Measurements from ENCODE around the gene IL36A.

Gene IL36A

DNA sequence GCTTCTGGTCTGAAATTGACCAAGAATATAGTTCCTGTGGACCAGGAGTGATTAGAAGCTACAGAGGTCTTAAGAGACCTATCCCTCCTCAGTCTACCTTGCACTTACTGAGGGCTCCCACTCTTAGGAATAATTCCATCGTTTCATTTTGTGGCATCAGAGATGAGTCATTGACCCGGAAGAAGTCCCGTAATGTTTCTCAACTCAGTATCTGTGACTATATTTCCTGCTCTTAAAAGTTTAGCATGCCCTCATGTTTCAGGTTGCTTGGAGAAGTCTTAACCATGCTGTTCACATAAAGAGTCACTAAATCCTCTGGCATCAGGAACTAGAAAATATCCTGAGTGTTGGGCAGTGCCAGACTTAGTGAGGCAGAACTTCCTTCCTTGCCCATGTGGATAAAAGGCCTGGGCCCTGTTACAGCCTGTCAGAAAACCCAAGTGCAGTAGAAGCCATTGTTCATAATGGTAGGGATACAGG lies at the start of gene IL36A:
TSS of gene IL36A (plus strand) at position 430 of the 480 bp plus-strand sequence. CDS start 413 bp downstream, outside the sequence.
- no peak for DNase-seq (ENCODE audit: low read depth, low spot score)

DNA sequence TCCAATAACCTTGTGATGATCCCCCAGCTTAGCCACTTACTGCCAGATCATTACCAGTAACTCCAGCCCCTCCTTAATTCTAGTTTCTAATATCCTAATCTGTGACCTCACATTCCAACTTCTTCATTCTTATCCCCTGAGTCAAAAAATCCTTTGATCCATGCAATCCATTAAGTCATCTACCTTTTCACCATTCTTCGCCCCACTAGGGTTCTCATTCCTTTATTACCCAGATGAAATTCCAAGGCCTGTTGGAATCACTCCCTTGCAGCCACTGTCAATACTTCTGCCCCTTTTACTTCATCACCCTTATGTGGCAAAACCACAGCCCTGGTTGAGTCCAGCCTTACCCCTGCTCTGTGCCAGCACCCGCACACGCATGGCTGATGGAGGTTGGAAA lies 47.7 kb upstream of the IL36A start:
- DNase-seq (ENCODE audit: low read depth, low spot score): peak; percentile 25

DNA sequence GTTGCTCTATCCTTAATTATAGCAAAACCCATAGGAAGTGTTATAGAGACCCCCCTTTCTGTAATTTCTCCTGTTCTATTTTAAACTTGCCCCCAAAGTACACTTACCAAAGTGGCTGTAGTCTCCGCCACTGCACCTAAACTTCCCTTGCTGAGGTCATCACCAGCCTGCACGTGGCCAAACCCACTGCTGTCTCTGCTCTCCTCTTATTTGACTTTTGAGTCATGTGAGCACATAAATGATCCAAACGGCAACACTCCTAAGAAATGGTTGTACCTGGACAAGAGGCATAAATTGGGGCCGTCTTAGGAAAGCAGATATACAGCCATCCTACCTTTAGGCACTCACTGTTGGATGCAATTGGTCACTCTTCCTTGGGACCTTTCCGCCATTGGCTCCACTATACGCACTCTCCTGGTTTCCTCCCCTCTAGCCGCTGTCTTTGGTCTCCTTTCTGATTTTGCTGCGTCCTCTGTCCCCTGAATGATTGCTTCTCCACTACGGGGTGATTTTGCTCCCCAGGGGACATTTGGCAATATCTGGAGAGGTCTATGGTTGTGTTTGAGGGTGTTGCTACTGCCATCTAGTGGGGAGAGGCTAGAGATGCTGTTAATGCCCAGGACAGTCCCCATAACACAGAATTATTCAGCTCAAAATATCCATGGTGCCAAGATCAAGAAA lies 46.7 kb upstream of the IL36A start:
- peak; percentile 75 for DNase-seq (ENCODE audit: low read depth, low spot score)

DNA sequence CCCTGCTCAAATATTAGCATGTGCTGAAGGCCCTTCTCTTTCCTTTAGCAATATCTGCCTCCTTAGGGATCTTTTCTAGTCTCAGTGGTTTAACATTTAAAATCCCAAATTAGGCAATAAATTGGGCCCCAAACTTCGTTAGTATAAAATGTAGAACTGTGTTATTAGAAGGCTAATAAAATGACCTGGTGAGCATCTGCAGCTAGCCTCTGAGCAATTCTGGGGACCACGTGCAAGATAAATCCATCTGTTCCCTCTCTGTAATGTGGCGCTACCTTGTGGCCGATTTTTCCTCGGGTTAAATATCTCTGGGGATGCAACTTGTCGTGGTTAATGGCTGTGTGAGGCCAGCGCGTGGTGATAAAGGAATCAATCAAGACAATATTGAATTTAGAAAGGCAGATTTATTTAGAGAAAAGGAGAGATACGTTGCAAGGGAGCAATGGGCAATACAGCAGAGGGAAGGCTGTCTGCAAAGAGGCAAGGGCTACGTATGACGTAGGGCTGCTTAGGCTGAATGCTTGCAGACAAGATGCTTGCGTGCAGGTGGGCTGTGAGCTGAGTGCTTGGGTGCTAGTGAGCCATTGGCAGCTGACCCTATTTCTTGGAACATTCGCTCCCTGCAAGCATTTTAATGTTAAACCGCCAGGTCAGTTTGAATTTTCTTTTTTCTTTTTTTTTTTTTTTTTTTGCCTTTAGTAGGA lies 46.0 kb upstream of the IL36A start:
- no peak for DNase-seq (ENCODE audit: low read depth, low spot score)

- no peak for DNase-seq (ENCODE audit: low read depth, low spot score)
Measured at GRCh38 chr2:112960230-112960825, 44.9 kb upstream of the IL36A start.

DNA sequence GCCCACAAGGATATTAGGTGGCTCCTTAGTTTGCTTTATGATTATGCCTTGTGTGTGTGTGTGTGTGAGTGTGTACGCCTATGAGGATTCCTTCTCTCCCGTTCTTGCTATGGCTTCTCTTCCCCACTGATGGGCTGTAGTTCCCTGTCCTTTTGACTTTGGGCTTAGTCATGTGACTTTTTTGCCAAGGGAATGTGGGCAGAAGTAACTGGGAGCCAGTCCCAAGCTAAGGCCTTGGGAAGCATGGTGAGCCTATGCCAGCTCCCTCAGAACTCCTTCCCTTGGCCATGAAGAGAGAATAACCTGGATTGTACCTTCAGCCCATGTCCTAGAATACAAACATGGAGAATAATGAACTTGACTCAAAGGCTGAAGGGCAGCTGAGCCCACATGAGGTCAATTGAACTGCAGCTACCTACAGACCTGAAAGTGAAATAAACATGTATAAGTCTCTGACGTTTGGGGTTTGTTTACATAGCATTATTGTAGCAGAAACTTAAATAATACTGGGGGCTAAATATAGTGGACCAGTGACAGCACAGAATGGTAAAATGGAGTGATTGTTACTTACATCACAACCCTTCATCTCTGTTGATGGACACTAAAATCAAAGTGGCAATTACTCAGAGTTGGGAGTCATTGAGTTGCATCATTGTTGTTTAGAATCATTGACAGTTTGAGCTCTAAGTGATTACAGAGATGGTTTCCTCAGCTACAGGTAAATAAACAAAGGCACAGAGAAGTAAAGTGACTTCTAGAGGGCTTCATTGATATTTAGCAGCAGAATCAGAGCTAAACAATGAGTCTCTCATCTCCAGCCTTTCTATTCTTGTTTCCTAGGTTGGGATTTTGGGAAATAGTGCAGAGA lies 42.7 kb upstream of the IL36A start:
- no peak for DNase-seq (ENCODE audit: low read depth, low spot score)

DNA sequence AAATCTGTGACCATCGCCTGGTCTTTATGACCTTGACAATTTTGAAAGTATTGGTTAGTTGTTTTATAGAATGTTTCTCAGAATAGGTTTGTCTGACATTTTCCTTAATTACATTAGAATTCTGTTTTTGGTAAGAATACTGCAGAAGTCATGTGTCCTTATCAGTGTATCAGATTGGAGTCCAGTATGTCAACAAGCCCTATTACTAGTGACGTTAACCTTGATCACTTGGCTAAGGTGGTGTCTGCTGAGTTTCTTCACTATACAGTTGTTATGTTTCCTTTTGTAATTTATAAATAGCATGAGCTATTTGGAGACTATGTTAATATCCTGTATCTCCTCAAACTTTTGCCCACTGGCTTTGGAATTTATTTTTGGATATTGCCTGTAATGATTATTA lies 38.2 kb upstream of the IL36A start:
- DNase-seq (ENCODE audit: low read depth, low spot score): no peak

DNA sequence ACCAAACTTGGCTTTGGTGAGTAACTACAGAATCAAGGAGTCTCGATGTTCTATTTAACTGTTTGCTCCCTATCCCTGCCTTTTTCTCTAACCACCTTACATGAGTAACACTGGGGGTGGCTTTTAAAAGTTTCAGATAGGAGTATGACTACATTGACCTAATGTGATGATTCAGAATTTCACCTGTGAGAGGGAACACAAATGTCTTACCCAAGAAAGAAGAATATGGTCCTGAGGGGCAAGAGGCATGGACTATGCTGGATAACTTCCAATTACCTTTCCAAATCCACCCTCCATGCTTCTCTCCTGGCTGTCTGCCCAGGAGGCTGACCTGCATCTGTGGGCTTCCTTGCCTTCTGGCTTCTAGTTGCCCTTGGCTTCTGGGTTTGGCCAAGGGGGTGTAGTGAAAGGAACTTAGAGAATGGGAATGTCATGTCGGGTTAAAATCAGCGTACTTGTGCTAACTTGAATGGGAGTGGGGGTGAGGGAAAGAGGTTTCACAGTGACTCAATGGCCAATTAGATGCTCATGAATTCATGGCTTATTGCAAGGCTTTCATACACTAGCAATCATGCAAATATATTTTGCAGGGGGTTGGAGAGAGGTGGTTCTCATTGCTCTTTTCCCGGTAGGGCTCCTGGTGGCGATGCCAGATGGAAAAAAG lies 32.7 kb upstream of the IL36A start:
- no peak for DNase-seq (ENCODE audit: low read depth, low spot score)

DNA sequence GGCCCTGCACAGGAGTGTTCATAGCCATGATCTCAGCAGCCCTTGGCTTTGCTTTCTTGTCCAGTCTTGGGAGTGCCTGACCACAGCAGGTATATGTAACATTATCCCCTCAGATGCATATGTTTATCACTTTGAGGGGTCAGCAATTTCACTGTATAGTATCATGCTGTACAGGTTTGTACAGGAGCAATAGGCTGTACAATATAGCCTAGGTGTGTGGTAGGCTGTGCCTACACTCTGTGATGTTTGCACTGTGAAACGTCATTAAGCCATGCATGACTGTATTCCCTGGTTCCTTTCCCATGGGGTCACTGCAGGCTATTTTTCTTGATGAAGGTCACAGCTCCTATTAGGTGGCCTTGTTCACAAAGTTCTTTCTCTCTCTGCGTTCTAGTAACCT lies 32.1 kb upstream of the IL36A start:
- DNase-seq (ENCODE audit: low read depth, low spot score): no peak

DNA sequence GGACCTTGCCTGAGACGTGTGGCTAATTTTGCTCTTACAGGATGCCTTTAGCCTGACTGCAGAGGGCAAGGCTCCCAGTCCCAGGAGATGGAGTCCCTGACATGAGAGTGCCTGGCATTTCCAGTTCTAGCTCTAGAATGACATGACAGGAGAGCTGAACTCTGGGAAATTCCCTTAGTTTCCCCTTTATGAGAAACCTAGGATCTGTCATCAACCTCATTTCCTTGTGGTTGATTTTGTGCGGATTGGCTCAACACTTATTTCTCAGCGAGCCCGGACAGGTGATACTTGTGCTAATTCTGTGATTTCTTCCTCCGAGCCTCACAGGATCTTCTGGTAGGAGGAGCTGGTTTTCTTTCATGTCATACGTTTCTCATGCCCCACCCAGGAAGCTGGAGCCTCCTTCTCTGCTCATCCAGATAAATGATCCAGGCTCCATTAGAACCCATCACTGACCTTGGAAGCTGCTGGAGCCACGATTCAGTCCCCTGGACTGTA lies 27.7 kb upstream of the IL36A start, which contains the start of gene IL36G:
TSS of gene IL36G (plus strand) at position 448 of the 498 bp plus-strand sequence. CDS start 633 bp downstream, outside the sequence.
- DNase-seq (ENCODE audit: low read depth, low spot score): no peak

GRCh38 chr2:112979731-112980130 lies 25.5 kb upstream of the IL36A start:
- no peak for DNase-seq (ENCODE audit: low read depth, low spot score)

- DNase-seq (ENCODE audit: low read depth, low spot score): no peak
Measured at GRCh38 chr2:112980537-112980936, 24.7 kb upstream of the IL36A start.

GRCh38 chr2:112985090-112985489 lies 20.2 kb upstream of the IL36A start:
- DNase-seq (ENCODE audit: low read depth, low spot score): no peak

GRCh38 chr2:112989611-112990010 lies 15.6 kb upstream of the IL36A start:
- DNase-seq (ENCODE audit: low read depth, low spot score): no peak

DNA sequence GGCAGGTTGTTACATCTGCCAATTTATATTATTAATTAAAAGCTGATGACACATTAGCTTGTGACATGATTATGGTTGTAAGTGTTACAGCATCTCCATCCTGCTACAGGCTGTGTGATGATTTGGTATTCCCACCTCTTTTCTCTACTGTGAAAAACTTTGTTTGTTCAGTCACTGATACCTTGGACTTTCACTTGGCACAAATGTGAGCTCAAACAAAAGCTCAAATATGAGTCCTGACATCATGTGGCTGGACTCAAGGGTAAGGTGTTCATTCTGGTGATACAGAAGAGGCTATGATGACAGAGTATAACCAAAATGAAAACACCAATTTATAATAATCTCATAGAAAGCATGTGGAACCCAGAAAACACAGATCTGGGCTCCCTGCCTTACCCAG lies 11.4 kb upstream of the IL36A start:
- DNase-seq (ENCODE audit: low read depth, low spot score): no peak

- DNase-seq (ENCODE audit: low read depth, low spot score): no peak
Measured at GRCh38 chr2:112994648-112995047, 10.6 kb upstream of the IL36A start.

DNA sequence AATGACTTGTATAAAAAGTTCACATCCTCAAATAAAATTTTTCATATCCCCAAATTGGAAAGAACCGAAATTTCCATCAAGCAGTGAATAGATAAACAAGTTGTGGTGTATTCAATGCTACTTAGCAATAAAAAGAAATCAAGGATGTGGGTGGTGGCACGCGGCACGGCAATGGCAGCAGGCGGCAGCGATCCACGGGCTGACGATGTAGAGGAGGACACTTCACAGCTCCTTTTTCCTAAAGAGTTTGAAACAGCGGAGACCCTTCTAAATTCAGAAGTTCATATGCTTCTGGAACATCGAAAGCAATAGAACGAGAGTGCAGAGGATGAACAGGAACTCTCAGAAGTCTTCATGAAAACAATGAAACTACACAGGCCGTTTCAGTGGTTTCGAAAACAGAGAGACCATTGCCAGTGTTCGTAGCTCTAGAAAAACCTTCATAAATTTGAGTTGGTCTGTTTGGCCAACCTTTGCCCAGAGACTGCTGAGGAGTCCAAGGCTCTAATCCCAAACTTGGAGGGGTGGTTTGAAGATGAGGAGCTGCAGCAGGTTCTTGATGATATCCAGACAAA lies 9.8 kb upstream of the IL36A start:
- no peak for DNase-seq (ENCODE audit: low read depth, low spot score)

- no peak for DNase-seq (ENCODE audit: low read depth, low spot score)
Measured at GRCh38 chr2:112996635-112997034, 8.6 kb upstream of the IL36A start.

GRCh38 chr2:112997151-112997550 lies 8.1 kb upstream of the IL36A start:
- no peak for DNase-seq (ENCODE audit: low read depth, low spot score)

GRCh38 chr2:113000436-113000835 lies 4.8 kb upstream of the IL36A start:
- no peak for DNase-seq (ENCODE audit: low read depth, low spot score)

DNA sequence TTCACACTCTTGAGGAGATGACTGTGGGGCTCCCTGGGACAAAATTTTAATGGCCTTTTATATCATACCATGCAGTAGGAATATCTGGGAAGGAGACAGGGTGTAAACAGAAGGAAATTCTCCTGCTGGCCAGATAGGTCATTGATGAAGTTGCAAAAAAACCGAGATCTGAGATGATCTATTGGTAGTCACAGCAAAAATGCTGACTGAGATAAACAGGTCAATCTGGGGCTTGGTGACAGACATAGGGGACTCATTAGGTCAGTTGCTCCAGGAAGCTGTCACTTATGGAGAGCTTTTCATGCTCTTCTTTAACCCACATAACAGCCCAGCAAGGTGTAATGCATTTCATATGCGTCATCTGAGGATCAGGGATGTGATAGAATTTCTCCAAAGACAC lies 2.6 kb upstream of the IL36A start:
- no peak for DNase-seq (ENCODE audit: low read depth, low spot score)

Measured in astrocyte of the hippocampus (primary cell).